ENCODE measurements around the gene SPATA7. TPM values are rescaled to one million over a fixed set of nuclear protein-coding genes. Genes with fewer than 3 reads are reported as not detected.

SPATA7 gene
- total RNA-seq, 2 donors from 2014 or later, result 9.4 to 15.5 TPM

- DNase-seq (ENCODE audit: low spot score), result no peak
- intact Hi-C loops (cut with DNase I), result no loop called here
Observed at GRCh38 chr14:88476825-88477224, 91.4 kb downstream of the SPATA7 start.

GRCh38 chr14:88477513-88478250, 92.2 kb downstream of the SPATA7 start:
- intact Hi-C loops (cut with DNase I), result no loop called here
- no peak for DNase-seq (ENCODE audit: low spot score)

- intact Hi-C loops (cut with DNase I), result no loop called here
- DNase-seq (ENCODE audit: low spot score), result no peak
Observed at GRCh38 chr14:88478931-88479330, 93.5 kb downstream of the SPATA7 start.

- intact Hi-C loops (cut with DNase I), result no loop called here
- DNase-seq (ENCODE audit: low spot score), result no peak
Observed at GRCh38 chr14:88479574-88479987, 94.1 kb downstream of the SPATA7 start.

- intact Hi-C loops (cut with DNase I), result no loop called here
- no peak for DNase-seq (ENCODE audit: low spot score)
Observed at GRCh38 chr14:88481059-88481458, 95.6 kb downstream of the SPATA7 start.

- DNase-seq (ENCODE audit: low spot score), result no peak
Observed at GRCh38 chr14:88481794-88482193, 96.3 kb downstream of the SPATA7 start.

GRCh38 chr14:88482524-88482923, 97.1 kb downstream of the SPATA7 start:
- intact Hi-C loops (cut with DNase I), result no loop called here
- no peak for DNase-seq (ENCODE audit: low spot score)

More at GRCh38 chr14:88481794-88482193, 96.3 kb downstream of the SPATA7 start:
- intact Hi-C loops (cut with DNase I), result no loop called here

Other genes starting within 250 kb of the SPATA7 start
- not detected for gene KCNK10, start 62.4 kb upstream of the SPATA7 start, total RNA-seq
- gene PTPN21, start 169.3 kb downstream of the SPATA7 start, total RNA-seq, result 10 to 100 TPM; 32.9 to 44.0 TPM
- 10 to 100 TPM; 42.6 to 42.7 TPM for gene ZC3H14, start 177.4 kb downstream of the SPATA7 start, total RNA-seq

Measured in posterior vena cava (tissue), 2 donors.